ENCODE data around the gene PCDHGA8.
"Not testable (repeated sequence)": the region's sequence is repeated elsewhere in the genome, so short reads cannot be mapped to it uniquely, and the experiment has no call there.

DNA sequence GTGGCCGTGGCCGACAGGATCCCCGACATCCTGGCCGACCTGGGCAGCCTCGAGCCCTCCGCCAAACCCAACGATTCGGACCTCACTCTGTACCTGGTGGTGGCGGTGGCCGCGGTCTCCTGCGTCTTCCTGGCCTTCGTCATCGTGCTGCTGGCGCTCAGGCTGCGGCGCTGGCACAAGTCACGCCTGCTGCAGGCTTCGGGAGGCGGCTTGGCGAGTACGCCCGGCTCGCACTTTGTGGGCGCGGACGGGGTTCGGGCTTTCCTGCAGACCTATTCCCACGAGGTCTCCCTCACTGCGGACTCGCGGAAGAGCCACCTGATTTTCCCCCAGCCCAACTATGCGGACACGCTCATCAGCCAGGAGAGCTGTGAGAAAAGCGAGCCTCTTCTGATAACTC is 46.4 kb upstream of the PCDHGA8 start:
- TF ChIP-seq, protein P1, sequence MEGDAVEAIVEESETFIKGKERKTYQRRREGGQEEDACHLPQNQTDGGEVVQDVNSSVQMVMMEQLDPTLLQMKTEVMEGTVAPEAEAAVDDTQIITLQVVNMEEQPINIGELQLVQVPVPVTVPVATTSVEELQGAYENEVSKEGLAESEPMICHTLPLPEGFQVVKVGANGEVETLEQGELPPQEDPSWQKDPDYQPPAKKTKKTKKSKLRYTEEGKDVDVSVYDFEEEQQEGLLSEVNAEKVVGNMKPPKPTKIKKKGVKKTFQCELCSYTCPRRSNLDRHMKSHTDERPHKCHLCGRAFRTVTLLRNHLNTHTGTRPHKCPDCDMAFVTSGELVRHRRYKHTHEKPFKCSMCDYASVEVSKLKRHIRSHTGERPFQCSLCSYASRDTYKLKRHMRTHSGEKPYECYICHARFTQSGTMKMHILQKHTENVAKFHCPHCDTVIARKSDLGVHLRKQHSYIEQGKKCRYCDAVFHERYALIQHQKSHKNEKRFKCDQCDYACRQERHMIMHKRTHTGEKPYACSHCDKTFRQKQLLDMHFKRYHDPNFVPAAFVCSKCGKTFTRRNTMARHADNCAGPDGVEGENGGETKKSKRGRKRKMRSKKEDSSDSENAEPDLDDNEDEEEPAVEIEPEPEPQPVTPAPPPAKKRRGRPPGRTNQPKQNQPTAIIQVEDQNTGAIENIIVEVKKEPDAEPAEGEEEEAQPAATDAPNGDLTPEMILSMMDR (IDR thresholded peaks at IDR 0.05; ENCODE audit: low read depth, low read length) = not testable (repeated sequence)
- TF ChIP-seq EZH2phosphoT487 (IDR thresholded peaks at IDR 0.05; ENCODE audit: low read depth) = not testable (repeated sequence)

All from OCI-LY3 (cell line).